ENCODE results near the gene MRPS18B.
"Not testable (repeated sequence)": the region's sequence is repeated elsewhere in the genome, so short reads cannot be mapped to it uniquely, and the experiment has no call there.

The MRPS18B gene

GRCh38 chr6:30643656-30644055 is 26.0 kb downstream of the MRPS18B start:
- no peak for DNase-seq (ENCODE audit: low read depth)

- DNase-seq (ENCODE audit: low read depth), result no peak
Observed at GRCh38 chr6:30644769-30645168, 27.1 kb downstream of the MRPS18B start.

- no peak for DNase-seq (ENCODE audit: low read depth)
Observed at GRCh38 chr6:30645989-30646388, 28.3 kb downstream of the MRPS18B start.

GRCh38 chr6:30646450-30647241 is 29.0 kb downstream of the MRPS18B start, which contains the start of gene C6orf136:
TSS of gene C6orf136 (plus strand) at chr6:30647133. CDS start at chr6:30647232, 99 bp downstream.
- no peak for DNase-seq (ENCODE audit: low read depth)

- DNase-seq (ENCODE audit: low read depth), result no peak
Observed at GRCh38 chr6:30647242-30648116, 29.8 kb downstream of the MRPS18B start.

GRCh38 chr6:30651143-30651542 is 33.5 kb downstream of the MRPS18B start:
- DNase-seq (ENCODE audit: low read depth), result no peak

GRCh38 chr6:30654798-30655742 is 37.4 kb downstream of the MRPS18B start:
- DNase-seq (ENCODE audit: low read depth), result no peak

- DNase-seq (ENCODE audit: low read depth), result no peak
Observed at GRCh38 chr6:30655743-30656094, 38.1 kb downstream of the MRPS18B start.

GRCh38 chr6:30656513-30656912 is 38.9 kb downstream of the MRPS18B start:
- no peak for DNase-seq (ENCODE audit: low read depth)

- DNase-seq (ENCODE audit: low read depth), result no peak
Observed at GRCh38 chr6:30657454-30657853, 39.8 kb downstream of the MRPS18B start.

- DNase-seq (ENCODE audit: low read depth), result not testable (repeated sequence)
Observed at GRCh38 chr6:30657922-30658321, 40.3 kb downstream of the MRPS18B start.

GRCh38 chr6:30664994-30665767 is 47.5 kb downstream of the MRPS18B start:
- no peak for DNase-seq (ENCODE audit: low read depth)

- not testable (repeated sequence) for DNase-seq (ENCODE audit: low read depth)
Observed at GRCh38 chr6:30666300-30666699, 48.7 kb downstream of the MRPS18B start.

GRCh38 chr6:30670760-30671527 is 53.3 kb downstream of the MRPS18B start:
- no peak for DNase-seq (ENCODE audit: low read depth)

- DNase-seq (ENCODE audit: low read depth), result peak; percentile 93
Observed at GRCh38 chr6:30672445-30673253, 55.0 kb downstream of the MRPS18B start, which contains the start of gene DHX16. TSS of gene DHX16 (minus strand) at chr6:30673006. CDS start at chr6:30672841, 165 bp downstream.
